ENCODE data around the gene NUP98.

NUP98 gene

GRCh38 chr11:3797329-3798090 lies at the start of gene NUP98:
TSS of gene NUP98 (minus strand) at chr11:3797554. CDS start at chr11:3782117, 15,437 bp downstream.
- peak; percentile 100 for DNase-seq (ENCODE audit: low read depth)

GRCh38 chr11:3845670-3846069 lies 48.3 kb upstream of the NUP98 start:
- DNase-seq (ENCODE audit: low read depth) = no peak

DNA sequence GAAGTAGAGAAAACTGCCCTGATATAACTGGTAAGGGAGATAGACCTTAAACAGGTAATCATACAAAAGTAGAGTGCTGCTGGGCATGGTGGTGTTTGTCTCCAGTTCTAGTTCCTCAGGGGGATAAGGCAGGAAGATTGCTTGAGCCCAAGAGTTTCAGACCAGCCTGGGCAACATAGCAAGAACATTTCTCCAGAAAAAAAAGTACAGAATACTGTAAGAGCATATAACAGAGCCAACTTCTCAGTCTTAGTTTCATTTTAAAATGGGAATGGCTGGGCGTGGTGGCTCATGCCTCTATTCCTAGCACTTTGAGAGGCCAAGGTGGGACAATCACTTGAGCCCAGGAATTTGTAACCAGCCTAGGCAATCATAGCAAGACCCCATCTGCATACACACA lies 47.9 kb upstream of the NUP98 start:
- no peak for DNase-seq (ENCODE audit: low read depth)

GRCh38 chr11:3843326-3843725 lies 46.0 kb upstream of the NUP98 start:
- DNase-seq (ENCODE audit: low read depth) = no peak

GRCh38 chr11:3841426-3842350 lies 44.3 kb upstream of the NUP98 start:
- peak; percentile 97 for DNase-seq (ENCODE audit: low read depth)

DNA sequence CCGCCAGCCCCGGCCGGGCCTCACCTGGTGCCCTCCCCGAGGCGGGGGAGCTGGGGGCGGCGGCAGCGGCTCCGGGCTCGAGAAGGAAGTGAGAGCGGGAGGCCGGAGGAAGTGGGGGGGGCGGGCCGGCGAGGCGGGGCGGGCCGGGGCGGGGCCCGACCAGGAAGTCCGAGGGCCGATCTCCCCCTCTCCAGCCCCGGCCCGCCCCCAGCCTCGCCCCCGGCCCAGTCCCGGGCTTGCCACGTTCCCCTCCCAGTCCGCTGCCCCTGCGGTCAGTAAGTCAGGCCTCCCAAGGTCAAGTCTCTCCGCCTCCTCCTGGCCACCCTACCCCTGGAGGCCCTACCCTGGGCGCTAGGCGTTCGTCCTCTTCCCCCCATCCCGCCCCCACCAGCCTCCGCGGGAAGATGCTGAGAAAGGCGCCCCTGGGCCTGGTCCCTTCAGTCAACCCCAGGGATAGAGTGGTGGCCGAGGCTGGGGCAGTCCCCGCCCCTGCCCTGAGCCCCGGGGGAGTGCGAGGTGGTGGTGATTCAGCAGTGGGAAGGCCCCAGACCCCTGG lies 43.6 kb upstream of the NUP98 start, which contains the start of gene RHOG:
Gene RHOG (minus strand): TSS at position 90 of the 556 bp plus-strand sequence. CDS start 12,821 bp downstream, outside the sequence.
- DNase-seq (ENCODE audit: low read depth) = no peak

GRCh38 chr11:3840004-3840869 lies 42.9 kb upstream of the NUP98 start:
- DNase-seq (ENCODE audit: low read depth) = peak; percentile 26

DNA sequence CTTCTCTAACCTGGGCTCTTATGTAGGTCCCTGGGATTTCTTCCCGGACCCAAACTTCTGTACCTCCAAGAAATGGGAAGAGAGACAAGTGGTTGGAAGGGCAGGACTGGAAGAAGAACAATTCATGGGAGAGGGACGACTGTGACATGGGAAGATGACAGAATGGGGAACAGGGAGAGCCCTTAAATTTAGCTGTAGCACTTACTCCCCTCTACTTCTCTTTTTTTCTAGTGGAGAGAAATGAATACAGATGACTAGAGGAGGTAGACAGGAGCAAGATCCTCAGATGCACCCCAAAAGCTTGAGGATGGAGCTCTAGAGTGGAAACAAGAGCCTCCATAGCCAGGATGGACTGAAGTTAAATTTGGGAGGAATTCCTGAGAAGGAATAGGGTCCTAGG lies 41.1 kb upstream of the NUP98 start:
- no peak for DNase-seq (ENCODE audit: low read depth)

- no peak for DNase-seq (ENCODE audit: low read depth)
These were observed 40.4 kb upstream of the NUP98 start for GRCh38 chr11:3837793-3838192.

DNA sequence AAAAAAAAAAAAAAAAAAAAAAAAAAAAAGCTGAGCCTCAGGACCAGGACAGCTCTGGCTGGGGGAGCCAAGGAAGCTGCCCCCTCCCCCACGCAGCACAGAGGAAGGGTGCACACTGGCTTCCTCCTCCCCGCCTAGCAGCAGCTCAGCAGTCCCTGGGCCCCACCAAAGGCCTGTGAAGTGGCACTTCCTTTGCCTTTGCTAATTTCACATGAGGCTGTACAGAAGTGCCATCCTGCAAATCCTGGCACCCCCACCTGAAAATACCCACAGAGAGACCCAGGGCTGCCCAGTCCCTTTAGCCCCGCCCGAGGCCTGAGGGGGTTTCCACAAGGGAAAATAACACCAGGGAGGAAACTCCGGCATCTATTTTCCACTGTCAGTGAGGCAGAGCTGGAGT lies 39.5 kb upstream of the NUP98 start:
- peak; percentile 49 for DNase-seq (ENCODE audit: low read depth)

- DNase-seq (ENCODE audit: low read depth) = no peak
These were observed 38.4 kb upstream of the NUP98 start for GRCh38 chr11:3835751-3836150.

- no peak for DNase-seq (ENCODE audit: low read depth)
These were observed 37.5 kb upstream of the NUP98 start for GRCh38 chr11:3834664-3835461.

- no peak for DNase-seq (ENCODE audit: low read depth)
These were observed 37.0 kb upstream of the NUP98 start for GRCh38 chr11:3834349-3834663.

GRCh38 chr11:3833449-3833848 lies 36.1 kb upstream of the NUP98 start:
- DNase-seq (ENCODE audit: low read depth) = no peak

DNA sequence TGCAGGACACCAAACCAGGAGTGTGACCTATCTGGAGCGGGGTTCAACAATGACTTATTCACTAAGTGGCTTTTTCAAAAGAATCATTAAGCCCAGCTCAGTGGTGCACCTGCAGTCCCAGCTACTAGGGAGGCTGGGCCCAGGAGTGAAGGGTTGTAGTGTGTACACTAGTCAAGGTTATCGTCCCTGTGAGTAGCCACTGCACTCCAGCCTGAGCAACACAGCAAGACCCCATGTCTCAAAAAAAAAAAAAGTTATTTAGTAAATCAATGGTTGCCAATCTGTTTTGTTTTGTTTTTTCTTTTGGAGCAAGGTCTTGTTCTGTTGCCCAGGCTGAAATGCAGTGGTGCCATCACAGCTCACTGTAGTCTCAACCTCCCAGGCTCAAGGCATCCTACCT lies 35.5 kb upstream of the NUP98 start:
- DNase-seq (ENCODE audit: low read depth) = no peak

GRCh38 chr11:3831378-3832239 lies 34.3 kb upstream of the NUP98 start:
- DNase-seq (ENCODE audit: low read depth) = no peak

DNA sequence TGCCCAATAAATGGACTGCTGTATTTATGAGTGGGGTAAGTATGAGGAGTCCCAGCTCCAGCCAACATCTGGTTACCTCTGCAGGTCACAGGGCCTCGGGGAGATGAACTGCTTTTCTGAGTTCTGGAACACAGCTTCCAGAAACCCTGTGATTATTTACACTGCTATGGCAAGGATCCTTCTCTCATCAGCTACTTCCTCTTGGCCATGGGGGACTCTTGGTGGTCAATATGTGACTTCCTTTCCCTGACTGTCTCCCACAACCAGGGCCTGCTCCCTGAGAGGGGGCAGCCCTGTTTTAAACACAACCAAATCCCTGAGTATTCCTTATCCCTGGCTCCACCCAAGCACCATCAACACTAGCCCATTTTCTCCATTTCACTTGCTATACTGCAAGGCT lies 33.4 kb upstream of the NUP98 start:
- no peak for DNase-seq (ENCODE audit: low read depth)

GRCh38 chr11:3830088-3830487 lies 32.7 kb upstream of the NUP98 start:
- DNase-seq (ENCODE audit: low read depth) = no peak

- DNase-seq (ENCODE audit: low read depth) = no peak
These were observed 30.3 kb upstream of the NUP98 start for GRCh38 chr11:3827434-3828186.

Measured in T-helper 22 cell (primary cell).